HepG2 (cell line): ENCODE measurements around the gene PRKAR1A. TPM values are rescaled to one million over a fixed set of nuclear protein-coding genes. Genes with fewer than 3 reads are reported as not detected.

ENCODE experiments used
- AKNA ChIP-seq: sonication (generic); formaldehyde crosslinking; IDR thresholded peaks from 2 replicates; pipeline ENCODE4 v1.4.0; 2020; ENCODE audit warnings: missing genetic modification reagents, borderline replicate concordance
- FOXP4 ChIP-seq: sonication (generic); formaldehyde crosslinking; IDR thresholded peaks from 2 replicates; pipeline ENCODE4 v1.4.0; 2020; ENCODE audit warnings: missing genetic modification reagents
- GZF1 ChIP-seq: sonication (generic); formaldehyde crosslinking; IDR thresholded peaks from 2 replicates; pipeline ENCODE4 v1.5.1; 2020; ENCODE audit warnings: mild to moderate bottlenecking, missing genetic modification reagents
- SKIL ChIP-seq: sonication (generic); formaldehyde crosslinking; IDR thresholded peaks from 2 replicates; pipeline ENCODE4 v1.8.0; 2022; ENCODE audit warnings: missing genetic modification reagents, mild to moderate bottlenecking, moderate library complexity, borderline replicate concordance
- SMAD3 ChIP-seq: sonication (generic); formaldehyde crosslinking; IDR thresholded peaks from 2 replicates; pipeline ENCODE4 v1.4.0; 2020; ENCODE audit warnings: missing genetic modification reagents
- SNAPC4 ChIP-seq: sonication (generic); formaldehyde crosslinking; IDR thresholded peaks from 2 replicates; pipeline ENCODE4 v1.4.0; 2020; ENCODE audit warnings: mild to moderate bottlenecking, missing genetic modification reagents
- ZBTB39 ChIP-seq: sonication (generic); formaldehyde crosslinking; IDR thresholded peaks from 2 replicates; pipeline ENCODE4 v1.5.0; 2020; ENCODE audit warnings: missing genetic modification reagents
- ZNF224 ChIP-seq: sonication (generic); formaldehyde crosslinking; IDR thresholded peaks from 2 replicates; pipeline ENCODE4 v1.5.0; 2020; ENCODE audit warnings: mild to moderate bottlenecking, missing genetic modification reagents
- ZNF251 ChIP-seq: sonication (generic); formaldehyde crosslinking; IDR thresholded peaks from 2 replicates; pipeline ENCODE4 v1.9.0; 2021; ENCODE audit warnings: mild to moderate bottlenecking, missing genetic modification reagents
- ZNF430 ChIP-seq: sonication (generic); formaldehyde crosslinking; IDR thresholded peaks from 2 replicates; pipeline ENCODE4 v1.9.0; 2021; ENCODE audit warnings: mild to moderate bottlenecking, missing genetic modification reagents
- ZNF7 ChIP-seq: IDR thresholded peaks from 2 replicates; pipeline ENCODE4 v1.6.1; 2016; ENCODE audit warnings: missing biosample characterization, missing genetic modification reagents
- ZNF850 ChIP-seq: sonication (generic); formaldehyde crosslinking; conservative IDR thresholded peaks from 2 replicates; pipeline ENCODE4 v1.9.0; 2021; ENCODE audit warnings: mild to moderate bottlenecking, missing genetic modification reagents
- polyA plus RNA-seq, 8 experiments: library from polyadenylated mRNA; depleted of rRNA in 3 of 8; stranded (reverse) in 7 of 8; unstranded in 1 of 8; fragments of >200 nt; fragmentation: Illumina TruSeq in 4 of 8; extraction: Trizol in 4 of 8; gene quantifications; 2 replicates each; pipeline versions ENCODE4 v1.2.1 to v1.2.3, GENCODE V29; 2011 to 2016; ENCODE audit warnings: low read depth in 4 of 8, missing spikeins in 1 of 8, mixed read lengths in 1 of 8; ENCODE audit not compliant: insufficient read depth in 1 of 8
- total RNA-seq, 5 experiments: library from RNA; depleted of rRNA; stranded (reverse); fragments of >200 nt; fragmentation: Illumina TruSeq; extraction: Trizol; gene quantifications; 2 replicates each; pipeline ENCODE4 v1.2.3, GENCODE V29; 2016; ENCODE audit warnings: low read depth in 1 of 5

The PRKAR1A gene
- total and polyA plus RNA-seq, 2 of the 13 experiments (the other 11 are each of a cell fraction or from before 2014, with no cell fraction given) = 265 to 266 TPM

GRCh38 chr17:68512960-68513474 lies 787 bp downstream of the PRKAR1A start (continued):
- TF ChIP-seq AKNA (CRISPR knock-in tag) (no peak), ZNF251 (CRISPR knock-in tag) (no peak), FOXP4 (CRISPR knock-in tag) (no peak), ZBTB39 (no peak), ZNF430 (no peak), ZNF224 (CRISPR knock-in tag) (no peak), ZNF850 (CRISPR knock-in tag) (no peak), SKIL (CRISPR knock-in tag) (no peak), GZF1 (CRISPR knock-in tag) (peak; percentile 98), SNAPC4 (0 out of 2 replicates have a peak, but pooled peaks have one; percentile 43), SMAD3 (0 out of 2 replicates have a peak, but pooled peaks have one; percentile 25), ZNF7 (CRISPR knock-in tag) (0 out of 2 replicates have a peak, but pooled peaks have one; percentile 15)
